A549 (cell line): ENCODE results near the gene CEACAM7. TPM values are rescaled to one million over a fixed set of nuclear protein-coding genes. Genes with fewer than 3 reads are reported as not detected.

Experiments used
- ATAC-seq, 2 experiments: fragments of 200-7000 bp in 1 of 2; fragments of >200 bp in 1 of 2; cut with Nextera tagmentation in 1 of 2; cut with Tn5 transposase in 1 of 2; 3 replicates each; pipeline versions ENCODE4 v1.8.0 to v1.9.1; 2018 to 2020; ENCODE audit warnings: mild to moderate bottlenecking in 1 of 2, moderate library complexity in 1 of 2
- CTCF ChIA-PET: fragments of 300-600 bp; sonication (Branson Sonifier 250); formaldehyde crosslinking; extraction: SDS; loops from one replicate; lab custom pipeline; 2021; ENCODE audit warnings: antibody characterized with exemption, inconsistent platforms; lab: Yijun Ruan, JAX
- POLR2A ChIA-PET: fragments of 350-600 bp; formaldehyde crosslinking; extraction: SDS; loops from one replicate; lab custom pipeline; 2021; ENCODE audit warnings: antibody characterized with exemption, inconsistent platforms; lab: Yijun Ruan, JAX
- DNase-seq, 2 experiments: peaks; one replicate each; pipeline versions ENCODE4 v3.0.0 to v3.0.0-alpha.2; 2011 to 2016; ENCODE audit warnings: low read depth in 1 of 2, low spot score in 1 of 2
- FAIRE-seq: peaks from 2 replicates; lab custom pipeline; 2011; peaks lifted over from hg19 to GRCh38; lab: Jason Lieb, UNC
- H3K27ac ChIP-seq, 2 experiments: fragments of >200 bp; sonication (Bioruptor Twin); formaldehyde crosslinking; 3 replicates each; pipeline ENCODE4 v1.5.1; 2016 to 2017
- H3K4me1 ChIP-seq: fragments of >200 bp; sonication (Bioruptor Twin); formaldehyde crosslinking; 3 replicates; pipeline ENCODE4 v1.6.1; 2016
- H3K4me2 ChIP-seq: fragments of >200 bp; sonication (Bioruptor Twin); formaldehyde crosslinking; 3 replicates; pipeline ENCODE4 v1.6.1; 2016
- H3K4me3 ChIP-seq: fragments of >200 bp; sonication (Bioruptor Twin); formaldehyde crosslinking; 3 replicates; pipeline ENCODE4 v1.5.1; 2016
- H3K9me3 ChIP-seq: fragments of >200 bp; sonication (Bioruptor Twin); formaldehyde crosslinking; 3 replicates; pipeline ENCODE4 v1.6.1; 2016
- CBX2 ChIP-seq: fragments of 200-600 bp; sonication (generic); IDR thresholded peaks from 2 replicates; pipeline ENCODE4 v1.6.1; 2016; ENCODE audit warnings: low read depth, mild to moderate bottlenecking, borderline replicate concordance
- CBX8 ChIP-seq: fragments of 200-600 bp; sonication (generic); IDR thresholded peaks from 2 replicates; pipeline ENCODE4 v1.6.1; 2016
- CHD4 ChIP-seq: fragments of 200-600 bp; sonication (generic); IDR thresholded peaks from 2 replicates; pipeline ENCODE4 v1.6.1; 2016; ENCODE audit warnings: antibody characterized with exemption, mild to moderate bottlenecking, borderline replicate concordance
- EHF ChIP-seq: fragments of 250-450 bp; sonication (Bioruptor Pico); IDR thresholded peaks from 2 replicates; pipeline ENCODE4 v1.5.0; 2020; ENCODE audit warnings: mild to moderate bottlenecking
- HDAC2 ChIP-seq: fragments of 200-600 bp; sonication (generic); IDR thresholded peaks from 2 replicates; pipeline ENCODE4 v1.6.1; 2016
- HES2 ChIP-seq: fragments of >200 bp; sonication (Bioruptor Twin); formaldehyde crosslinking; IDR thresholded peaks from 2 replicates; pipeline ENCODE4 v1.6.1; 2016
- HEYL ChIP-seq: fragments of 250-450 bp; sonication (Bioruptor Pico); IDR thresholded peaks from 2 replicates; pipeline ENCODE4 v1.8.0; 2021; ENCODE audit warnings: mild to moderate bottlenecking, moderate library complexity
- HOXB13 ChIP-seq: fragments of 250-450 bp; sonication (Bioruptor Pico); IDR thresholded peaks from 2 replicates; pipeline ENCODE4 v1.5.0; 2020; ENCODE audit warnings: low read depth, mild to moderate bottlenecking, moderate library complexity
- MAX ChIP-seq: IDR thresholded peaks from 2 replicates; pipeline ENCODE4 v1.6.1; 2012
- MAZ ChIP-seq: fragments of 150-350 bp; IDR thresholded peaks from 2 replicates; pipeline ENCODE4 v1.6.1; 2014; ENCODE audit warnings: antibody characterized with exemption, low read depth, low read length, borderline replicate concordance
- NR3C1 ChIP-seq: fragments of >200 bp; sonication (Bioruptor Twin); formaldehyde crosslinking; IDR thresholded peaks from 3 replicates; pipeline ENCODE4 v1.6.1; 2017
- POLR2A ChIP-seq: IDR thresholded peaks from 2 replicates; pipeline ENCODE4 v1.6.1; 2012; ENCODE audit warnings: mild to moderate bottlenecking, low read length
- RARB ChIP-seq: fragments of 250-450 bp; sonication (Bioruptor Pico); IDR thresholded peaks from 2 replicates; pipeline ENCODE4 v1.8.0; 2021; ENCODE audit warnings: mild to moderate bottlenecking, moderate library complexity
- RFX5 ChIP-seq: fragments of 450-650 bp; IDR thresholded peaks from 2 replicates; pipeline ENCODE4 v1.7.1; 2014; ENCODE audit warnings: antibody characterized with exemption, mild to moderate bottlenecking, moderate library complexity
- TFCP2L1 ChIP-seq: fragments of 250-450 bp; sonication (Bioruptor Pico); IDR thresholded peaks from 2 replicates; pipeline ENCODE4 v1.5.0; 2021; ENCODE audit warnings: mild to moderate bottlenecking
- ZC3H11A ChIP-seq: fragments of 450-650 bp; IDR thresholded peaks from 2 replicates; pipeline ENCODE4 v1.6.1; 2014; ENCODE audit warnings: antibody characterized with exemption, mild to moderate bottlenecking
- ZFP36 ChIP-seq: fragments of 450-650 bp; IDR thresholded peaks from 2 replicates; pipeline ENCODE4 v1.6.1; 2014; ENCODE audit warnings: borderline replicate concordance; ENCODE audit not compliant: partially characterized antibody
- ZNF302 ChIP-seq: fragments of 250-450 bp; sonication (Bioruptor Pico); IDR thresholded peaks from 2 replicates; pipeline ENCODE4 v1.9.0; 2021; ENCODE audit warnings: inconsistent platforms, mild to moderate bottlenecking, moderate library complexity
- WGBS: methylation state at CpG from one replicate; pipeline ENCODE4 v1.1.6; 2017; ENCODE audit errors: missing lambda C conversion rate; 5-methylcytosine and 5-hydroxymethylcytosine counted together
- polyA plus RNA-seq, 4 experiments: library from polyadenylated mRNA; depleted of rRNA in 3 of 4; stranded (reverse); fragments of >200 nt; fragmentation: RNase III in 1 of 4; extraction: RNeasy Plus Mini Kit Qiagen cat#74134 plus additional on column Dnase treatment in 1 of 4; gene quantifications; 2 replicates in 3 of 4; 3 replicates in 1 of 4; pipeline ENCODE4 v1.2.3, GENCODE V29; 2011 to 2017
- TF ChIP-seq, protein P1 (sequence below): fragments of 450-650 bp; IDR thresholded peaks from 2 replicates; pipeline ENCODE4 v1.6.1; 2014; ENCODE audit warnings: antibody characterized with exemption
- TF ChIP-seq, protein P2 (sequence below): IDR thresholded peaks from 2 replicates; pipeline ENCODE4 v1.6.1; 2012
- TF ChIP-seq, protein P3 (sequence below): fragments of 250-450 bp; sonication (Bioruptor Pico); IDR thresholded peaks from 2 replicates; pipeline ENCODE4 v1.5.0; 2021; ENCODE audit warnings: mild to moderate bottlenecking, moderate library complexity, borderline replicate concordance

The CEACAM7 gene
- polyA plus RNA-seq, 2 of the 4 experiments (the other 2 are of a cell fraction) = 0.05 TPM; not detected in 1

GRCh38 chr19:41637484-41637883, 50.6 kb downstream of the CEACAM7 start:
- Histone ChIP-seq H3K9me3 (no peaks in the 10 kb centered on the region), H3K4me1 (no peaks in the 10 kb centered on the region), H3K4me3 (no peak overlapping the region), H3K4me2 (no peak overlapping the region), H3K27ac (no peak overlapping the region)
- TF ChIP-seq MAZ (no peak), HOXB13 (no peak), MAX (no peak), HES2 (no peak), CBX2 (no peak), CBX8 (no peak)
- ChIA-PET POLR2A (no interaction called here), CTCF (interaction anchor here (0.9 to 12.6 kb wide), 20 partner anchors 10 to 188 kb away, joined by 3 to 261 read pairs (median 8); partner anchors contain the start of genes CEACAM3, CEACAM5, CEACAM6 and CEACAM7)
- 13% methylated on average over 2 of the region's 2 CpGs for WGBS
- ATAC-seq (no peak), DNase-seq (no peak), FAIRE-seq (no peak)

DNA sequence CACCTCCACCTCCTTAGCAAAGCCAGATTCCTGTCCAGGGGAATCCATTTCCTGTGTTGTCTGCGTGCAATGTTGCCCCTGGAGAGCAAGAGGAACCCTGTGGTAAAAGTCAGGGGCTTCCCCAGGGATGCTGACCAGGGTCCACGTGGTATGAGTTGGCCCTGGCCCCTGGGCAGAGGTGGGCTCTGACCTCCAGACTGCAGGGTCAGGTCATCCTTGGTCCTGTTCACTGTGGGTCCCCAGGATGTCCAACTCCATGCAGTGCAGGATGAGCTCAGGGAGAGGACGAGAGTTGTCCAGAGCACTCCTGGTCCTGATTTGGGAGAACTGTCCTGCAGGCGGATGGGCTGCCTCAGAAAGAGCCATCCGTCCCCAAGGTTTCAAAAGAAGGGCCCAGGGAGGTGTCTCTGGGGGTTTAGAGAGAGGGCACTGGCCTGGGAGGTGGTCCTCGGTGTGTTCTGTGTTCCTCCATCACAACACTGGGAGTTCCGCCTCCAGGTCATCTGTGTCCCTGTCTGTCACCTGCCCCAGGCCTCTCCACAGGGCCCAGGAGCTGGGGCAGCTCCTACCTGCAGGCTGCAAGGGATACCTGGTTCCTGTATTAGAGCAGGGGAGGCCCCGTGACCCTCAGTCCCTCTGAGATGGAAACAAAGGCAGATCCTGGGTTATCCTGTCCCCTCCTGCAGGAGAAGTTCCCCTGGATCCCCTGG, 59.9 kb downstream of the CEACAM7 start:
- no peak overlapping the region for H3K27ac ChIP-seq
- no peak for FAIRE-seq
- no peak overlapping the region for H3K4me3 ChIP-seq
- ChIA-PET CTCF (interaction anchor here (0.8 to 4.0 kb wide), 9 partner anchors 13 to 167 kb away, joined by 3 to 27 read pairs (median 3); no protein-coding TSS in a partner anchor), POLR2A (no interaction called here)
- DNase-seq = no peak
- H3K4me2 ChIP-seq = no peak overlapping the region
- no peak; a peak in 1 of 6 replicates for ATAC-seq
- no peaks in the 10 kb centered on the region for H3K4me1 ChIP-seq
- WGBS = 5% methylated on average over 8 of the region's 8 CpGs
- TF ChIP-seq MAZ = no peak
- TF ChIP-seq HES2 = no peak
- H3K9me3 ChIP-seq = peaks cover 18% of the 10 kb centered on the region

DNA sequence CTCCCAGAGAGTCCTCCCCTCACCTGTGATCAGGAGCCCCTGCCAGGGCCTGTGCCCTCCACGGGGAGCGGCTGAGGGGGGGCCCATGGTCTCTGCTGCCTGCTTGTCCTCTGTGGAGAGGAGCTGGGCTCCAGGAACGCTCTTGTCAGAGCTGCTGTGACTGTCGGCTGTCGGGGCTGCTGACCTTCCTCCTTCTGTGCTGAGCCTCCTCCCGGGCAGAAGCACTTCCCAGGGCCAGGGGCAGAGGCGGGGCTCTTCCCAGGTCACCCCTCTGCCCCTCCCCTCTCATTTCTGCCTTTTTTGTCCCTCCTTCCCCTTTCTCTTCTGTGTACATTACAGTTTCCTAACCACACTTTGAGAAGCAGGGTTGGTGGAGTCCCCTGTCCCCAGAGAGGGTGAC, 61.2 kb downstream of the CEACAM7 start, which contains the start of gene CEACAM4:
Gene CEACAM4 (minus strand): TSS at position 198 of the 400 bp plus-strand sequence. CDS start 111 bp downstream, at position 87.
- WGBS = 2% methylated on average over 7 of the region's 7 CpGs
- no peak within 1 kb of the TSS for H3K4me3 ChIP-seq
- no peak within 1 kb of the TSS for H3K27ac ChIP-seq
- FAIRE-seq (no peak), DNase-seq (no peak), ATAC-seq (no peak; a peak in 2 of 6 replicates)
- ChIA-PET POLR2A (no interaction called here), CTCF (interaction anchor here (1.2 to 4.0 kb wide), 5 partner anchors 15 to 168 kb away, joined by 3 to 27 read pairs (median 4); no protein-coding TSS in a partner anchor)
- peaks cover 18% of the 10 kb centered on the region for H3K9me3 ChIP-seq
- H3K4me2 ChIP-seq = no peak within 1 kb of the TSS
- no peaks in the 10 kb centered on the region for H3K4me1 ChIP-seq
- TF ChIP-seq RFX5 (no peak), HDAC2 (no peak)

- WGBS = 4% methylated on average over 3 of the region's 3 CpGs
- Histone ChIP-seq H3K4me3 (no peak overlapping the region), H3K9me3 (peaks cover 15% of the 10 kb centered on the region), H3K4me2 (no peak overlapping the region), H3K27ac (no peak overlapping the region), H3K4me1 (no peaks in the 10 kb centered on the region)
- ATAC-seq (no peak), FAIRE-seq (peak; percentile 36), DNase-seq (no peak)
- POLR2A ChIA-PET = no interaction called here
- CTCF ChIA-PET = interaction anchor here (1.4 to 4.0 kb wide), 3 partner anchors 9 to 80 kb away, joined by 5 to 27 read pairs (median 6); no protein-coding TSS in a partner anchor
- TF ChIP-seq RARB (CRISPR knock-in tag) (no peak), EHF (no peak)
These were observed 61.8 kb downstream of the CEACAM7 start for GRCh38 chr19:41626278-41626677.

- TF ChIP-seq CHD4 (no peak), ZFP36 (no peak), ZC3H11A (no peak), TFCP2L1 (CRISPR knock-in tag) (no peak), POLR2A (no peak), HEYL (CRISPR knock-in tag) (no peak), ZNF302 (CRISPR knock-in tag) (no peak), NR3C1 (no peak), HDAC2 (no peak)
- TF ChIP-seq, protein P1, sequence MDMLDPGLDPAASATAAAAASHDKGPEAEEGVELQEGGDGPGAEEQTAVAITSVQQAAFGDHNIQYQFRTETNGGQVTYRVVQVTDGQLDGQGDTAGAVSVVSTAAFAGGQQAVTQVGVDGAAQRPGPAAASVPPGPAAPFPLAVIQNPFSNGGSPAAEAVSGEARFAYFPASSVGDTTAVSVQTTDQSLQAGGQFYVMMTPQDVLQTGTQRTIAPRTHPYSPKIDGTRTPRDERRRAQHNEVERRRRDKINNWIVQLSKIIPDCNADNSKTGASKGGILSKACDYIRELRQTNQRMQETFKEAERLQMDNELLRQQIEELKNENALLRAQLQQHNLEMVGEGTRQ = no peak
- TF ChIP-seq, protein P2, sequence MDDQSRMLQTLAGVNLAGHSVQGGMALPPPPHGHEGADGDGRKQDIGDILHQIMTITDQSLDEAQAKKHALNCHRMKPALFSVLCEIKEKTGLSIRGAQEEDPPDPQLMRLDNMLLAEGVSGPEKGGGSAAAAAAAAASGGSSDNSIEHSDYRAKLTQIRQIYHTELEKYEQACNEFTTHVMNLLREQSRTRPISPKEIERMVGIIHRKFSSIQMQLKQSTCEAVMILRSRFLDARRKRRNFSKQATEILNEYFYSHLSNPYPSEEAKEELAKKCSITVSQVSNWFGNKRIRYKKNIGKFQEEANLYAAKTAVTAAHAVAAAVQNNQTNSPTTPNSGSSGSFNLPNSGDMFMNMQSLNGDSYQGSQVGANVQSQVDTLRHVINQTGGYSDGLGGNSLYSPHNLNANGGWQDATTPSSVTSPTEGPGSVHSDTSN = no peak
- TF ChIP-seq, protein P3, sequence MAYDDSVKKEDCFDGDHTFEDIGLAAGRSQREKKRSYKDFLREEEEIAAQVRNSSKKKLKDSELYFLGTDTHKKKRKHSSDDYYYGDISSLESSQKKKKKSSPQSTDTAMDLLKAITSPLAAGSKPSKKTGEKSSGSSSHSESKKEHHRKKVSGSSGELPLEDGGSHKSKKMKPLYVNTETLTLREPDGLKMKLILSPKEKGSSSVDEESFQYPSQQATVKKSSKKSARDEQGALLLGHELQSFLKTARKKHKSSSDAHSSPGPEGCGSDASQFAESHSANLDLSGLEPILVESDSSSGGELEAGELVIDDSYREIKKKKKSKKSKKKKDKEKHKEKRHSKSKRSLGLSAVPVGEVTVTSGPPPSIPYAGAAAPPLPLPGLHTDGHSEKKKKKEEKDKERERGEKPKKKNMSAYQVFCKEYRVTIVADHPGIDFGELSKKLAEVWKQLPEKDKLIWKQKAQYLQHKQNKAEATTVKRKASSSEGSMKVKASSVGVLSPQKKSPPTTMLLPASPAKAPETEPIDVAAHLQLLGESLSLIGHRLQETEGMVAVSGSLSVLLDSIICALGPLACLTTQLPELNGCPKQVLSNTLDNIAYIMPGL (CRISPR knock-in tag) = no peak
- H3K4me1 ChIP-seq = no peaks in the 10 kb centered on the region
- CTCF ChIA-PET = interaction anchor here (0.5 to 4.0 kb wide), 11 partner anchors 10 to 169 kb away, joined by 3 to 27 read pairs (median 5); no protein-coding TSS in a partner anchor
- peaks cover 1% of the 10 kb centered on the region for H3K9me3 ChIP-seq
- WGBS = 6% methylated on average over 4 of the region's 4 CpGs
- no peak overlapping the region for H3K4me3 ChIP-seq
- H3K27ac ChIP-seq = no peak overlapping the region
- ATAC-seq (peak in 1 of 2 experiments; percentile 6; a peak in 1 of 6 replicates), DNase-seq (no peak), FAIRE-seq (no peak)
- POLR2A ChIA-PET = no interaction called here
- H3K4me2 ChIP-seq = no peak overlapping the region
These were observed 63.1 kb downstream of the CEACAM7 start for GRCh38 chr19:41624937-41625336.
